Globus pallidus (tissue), 1 donor: ENCODE data around the gene RFNG.

ENCODE experiments used
- DNase-seq: peaks from one replicate; pipeline ENCODE4 v3.0.0-alpha.2; 2015; ENCODE audit warnings: low spot score

Gene RFNG

DNA sequence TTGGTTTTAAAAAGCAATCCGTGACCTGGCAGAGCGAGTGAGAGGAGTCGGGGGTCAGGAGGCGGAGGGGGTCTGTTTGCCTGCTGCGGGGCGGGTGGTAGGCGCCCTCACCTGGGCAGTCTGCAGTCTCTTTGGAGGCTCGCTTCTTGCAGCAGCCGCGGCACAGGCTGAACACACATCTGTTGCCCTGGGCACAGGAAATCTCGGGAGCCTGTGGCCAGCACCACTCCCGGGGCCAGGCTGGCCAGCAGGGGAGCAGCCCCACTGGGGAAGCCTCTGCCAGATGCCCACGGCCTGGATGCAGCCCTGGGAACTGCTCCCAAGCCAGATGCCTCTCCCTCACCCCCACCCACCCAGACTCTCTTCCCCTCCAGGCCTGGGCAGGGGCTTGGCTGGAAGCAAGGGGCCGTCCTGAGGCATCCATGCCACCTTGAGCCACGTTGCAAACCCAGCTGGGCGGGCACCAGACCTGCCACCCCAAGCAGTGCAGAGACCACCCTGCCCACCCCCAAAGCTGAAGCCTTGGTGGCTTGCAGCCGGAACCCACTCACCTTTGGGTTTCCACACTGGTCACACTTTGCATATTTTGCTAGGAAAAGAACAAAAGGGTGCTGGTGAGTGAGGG, 6.7 kb upstream of the RFNG start:
- DNase-seq = no peak

DNA sequence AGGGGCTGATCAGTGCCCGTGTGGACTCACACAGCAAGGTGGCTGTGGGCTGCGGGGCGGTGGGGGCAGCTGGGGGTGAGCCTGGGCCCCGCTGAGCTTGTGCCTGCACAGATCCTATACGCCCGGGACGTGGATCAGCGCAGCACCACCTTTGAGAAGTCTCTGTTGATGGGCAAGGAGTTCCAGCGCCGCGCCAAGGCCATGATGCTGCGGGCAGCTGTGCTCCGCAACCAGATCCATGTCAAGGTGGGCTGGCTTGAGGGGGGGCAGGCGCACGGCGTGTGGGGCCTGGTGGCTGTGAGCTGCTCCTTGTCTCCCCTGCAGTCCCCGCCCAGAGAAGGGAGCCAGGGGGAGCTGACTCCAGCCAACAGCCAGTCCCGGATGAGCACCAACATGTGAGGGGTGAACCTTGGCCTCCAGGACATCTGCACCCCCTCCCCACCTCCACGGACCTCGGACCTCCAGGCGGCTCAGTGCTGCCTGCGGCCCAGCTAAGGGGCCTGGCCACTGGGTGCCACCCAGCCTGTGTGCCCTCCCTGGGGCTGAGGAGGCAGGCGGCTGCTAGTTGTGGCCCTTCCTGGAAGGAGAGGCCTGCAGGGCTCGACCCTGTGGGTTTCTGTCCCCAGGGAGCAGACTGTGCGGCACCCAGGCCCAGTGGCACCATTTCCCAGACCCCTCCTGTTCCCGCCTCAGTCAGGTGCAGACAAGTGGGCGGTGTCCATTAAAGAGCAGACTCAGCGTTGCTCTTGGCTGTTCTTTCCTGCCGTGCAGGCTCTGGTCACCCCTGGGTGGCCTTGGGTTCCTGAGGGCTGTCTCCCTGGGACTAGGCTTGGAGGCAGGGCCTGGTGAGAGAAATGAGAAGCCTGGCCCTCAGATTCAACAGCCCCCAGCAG, 5.4 kb upstream of the RFNG start:
- no peak for DNase-seq

DNA sequence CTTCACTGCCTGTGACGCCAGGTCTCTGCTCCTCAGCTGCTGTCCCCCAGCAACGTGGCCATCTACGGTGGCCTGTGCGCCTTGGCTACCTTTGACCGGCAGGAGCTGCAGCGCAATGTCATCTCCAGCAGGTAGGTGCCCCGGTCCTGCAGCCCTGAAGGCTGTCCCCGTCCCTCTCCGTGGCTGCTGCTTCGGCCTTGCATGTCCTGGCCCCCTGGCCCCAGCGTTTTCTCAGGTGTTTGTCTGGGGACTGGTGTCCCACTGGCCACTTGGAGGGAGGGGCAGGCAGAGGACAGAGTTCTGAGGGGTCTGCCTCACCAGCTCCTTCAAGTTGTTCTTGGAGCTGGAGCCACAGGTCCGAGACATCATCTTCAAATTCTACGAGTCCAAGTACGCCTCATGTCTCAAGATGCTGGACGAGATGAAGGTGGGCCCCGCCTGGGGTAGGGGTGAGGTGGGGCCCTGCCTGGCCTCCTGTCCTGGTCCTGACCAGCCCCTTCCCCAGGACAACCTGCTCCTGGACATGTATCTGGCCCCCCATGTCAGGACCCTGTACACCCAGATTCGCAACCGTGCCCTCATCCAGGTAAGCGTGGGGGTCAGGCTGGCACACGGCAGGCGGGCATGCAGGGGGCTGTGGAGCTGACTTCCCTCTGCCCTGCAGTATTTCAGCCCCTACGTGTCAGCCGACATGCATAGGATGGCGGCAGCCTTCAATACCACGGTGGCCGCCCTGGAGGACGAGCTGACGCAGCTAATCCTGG, 4.5 kb upstream of the RFNG start:
- no peak for DNase-seq

DNA sequence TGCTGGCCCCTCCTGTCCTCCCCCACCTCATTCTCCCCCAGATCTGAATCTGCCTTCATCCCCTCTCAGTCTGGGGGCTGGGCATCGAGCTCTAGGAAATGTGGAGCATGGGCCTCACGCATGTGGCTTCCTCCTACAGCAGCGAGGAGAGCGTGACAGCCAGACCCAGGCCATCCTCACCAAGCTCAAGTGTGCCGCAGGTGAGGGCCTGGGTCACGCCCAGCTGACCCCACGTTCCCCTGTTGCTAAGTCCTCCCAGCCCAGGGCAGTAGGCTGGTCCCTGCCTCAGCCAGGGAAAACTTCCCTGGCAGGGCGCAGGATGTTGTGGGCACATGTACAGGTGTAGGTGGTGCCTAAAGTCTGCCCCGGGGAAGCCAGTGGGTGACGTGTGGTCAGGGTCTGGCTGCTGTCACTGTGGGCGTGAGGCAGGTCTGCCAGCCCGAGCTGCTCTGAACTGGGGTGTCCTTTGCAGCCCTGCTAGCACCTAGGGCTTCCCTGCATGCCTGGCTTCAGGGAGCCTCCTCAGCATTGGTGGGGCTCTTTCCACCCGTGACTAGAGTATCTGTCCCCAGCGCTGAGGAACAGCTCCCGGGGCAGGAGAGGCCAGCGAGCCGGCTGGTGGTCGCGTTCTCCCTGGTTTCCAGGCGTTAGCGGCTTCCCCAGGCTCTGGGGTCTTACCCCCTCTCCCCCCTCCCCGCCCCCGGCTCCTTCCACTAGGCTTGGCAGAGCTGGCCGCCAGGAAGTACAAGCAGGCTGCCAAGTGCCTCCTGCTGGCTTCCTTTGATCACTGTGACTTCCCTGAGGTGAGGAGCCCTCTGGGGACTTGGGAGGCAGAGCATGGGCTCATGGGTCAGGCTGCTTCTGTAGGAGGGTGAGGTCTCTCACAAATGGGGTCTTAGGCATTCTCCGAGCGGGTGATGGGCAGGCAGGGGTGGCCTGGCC, 3.7 kb upstream of the RFNG start:
- DNase-seq = no peak

DNA sequence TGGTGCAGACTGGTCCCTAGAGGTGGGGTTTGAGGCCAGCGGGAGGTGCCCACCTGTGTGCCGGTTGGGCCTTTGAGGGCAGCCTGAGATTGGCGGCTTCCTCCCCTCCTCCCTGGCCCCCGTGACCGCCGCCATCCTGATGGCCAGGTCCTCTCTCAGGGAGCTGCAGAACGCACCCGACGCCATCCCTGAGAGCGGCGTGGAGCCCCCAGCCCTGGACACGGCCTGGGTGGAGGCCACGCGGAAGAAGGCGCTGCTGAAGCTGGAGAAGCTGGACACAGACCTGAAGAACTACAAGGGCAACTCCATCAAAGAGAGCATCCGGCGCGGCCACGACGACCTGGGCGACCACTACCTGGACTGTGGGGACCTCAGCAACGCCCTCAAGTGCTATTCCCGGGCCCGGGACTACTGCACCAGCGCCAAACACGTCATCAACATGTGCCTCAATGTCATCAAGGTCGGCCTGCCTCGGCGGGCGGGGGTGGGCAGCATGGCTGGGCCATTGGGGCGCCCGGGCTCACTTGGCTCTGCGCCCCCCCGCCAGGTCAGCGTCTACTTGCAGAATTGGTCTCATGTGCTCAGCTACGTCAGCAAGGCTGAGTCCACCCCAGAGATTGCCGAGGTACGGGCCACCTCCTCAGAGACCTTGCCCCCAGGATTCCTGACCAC, 2.9 kb upstream of the RFNG start:
- DNase-seq = no peak

- DNase-seq = no peak
Measured at GRCh38 chr17:82053556-82054263, 2.1 kb upstream of the RFNG start.

DNA sequence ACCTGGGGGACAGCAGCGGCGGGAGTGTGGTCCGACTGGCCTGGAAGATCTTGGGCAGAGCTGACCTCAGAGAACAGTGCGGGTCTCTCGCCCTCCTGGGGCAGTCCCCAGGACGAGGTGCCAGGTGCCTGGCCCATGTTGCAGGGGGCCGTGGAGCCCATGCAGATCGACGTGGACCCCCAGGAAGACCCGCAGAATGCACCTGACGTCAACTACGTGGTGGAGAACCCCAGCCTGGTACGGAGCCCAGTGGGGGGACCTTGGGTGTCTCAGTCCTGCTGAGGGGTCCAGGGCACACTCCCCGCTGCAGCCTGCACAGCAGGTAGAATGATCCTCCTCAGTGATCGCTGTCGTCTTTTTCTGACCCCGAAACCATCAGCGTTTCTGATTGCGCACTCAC, 1.5 kb upstream of the RFNG start:
- no peak for DNase-seq

GRCh38 chr17:82052638-82053059, 1.0 kb upstream of the RFNG start:
- no peak for DNase-seq

DNA sequence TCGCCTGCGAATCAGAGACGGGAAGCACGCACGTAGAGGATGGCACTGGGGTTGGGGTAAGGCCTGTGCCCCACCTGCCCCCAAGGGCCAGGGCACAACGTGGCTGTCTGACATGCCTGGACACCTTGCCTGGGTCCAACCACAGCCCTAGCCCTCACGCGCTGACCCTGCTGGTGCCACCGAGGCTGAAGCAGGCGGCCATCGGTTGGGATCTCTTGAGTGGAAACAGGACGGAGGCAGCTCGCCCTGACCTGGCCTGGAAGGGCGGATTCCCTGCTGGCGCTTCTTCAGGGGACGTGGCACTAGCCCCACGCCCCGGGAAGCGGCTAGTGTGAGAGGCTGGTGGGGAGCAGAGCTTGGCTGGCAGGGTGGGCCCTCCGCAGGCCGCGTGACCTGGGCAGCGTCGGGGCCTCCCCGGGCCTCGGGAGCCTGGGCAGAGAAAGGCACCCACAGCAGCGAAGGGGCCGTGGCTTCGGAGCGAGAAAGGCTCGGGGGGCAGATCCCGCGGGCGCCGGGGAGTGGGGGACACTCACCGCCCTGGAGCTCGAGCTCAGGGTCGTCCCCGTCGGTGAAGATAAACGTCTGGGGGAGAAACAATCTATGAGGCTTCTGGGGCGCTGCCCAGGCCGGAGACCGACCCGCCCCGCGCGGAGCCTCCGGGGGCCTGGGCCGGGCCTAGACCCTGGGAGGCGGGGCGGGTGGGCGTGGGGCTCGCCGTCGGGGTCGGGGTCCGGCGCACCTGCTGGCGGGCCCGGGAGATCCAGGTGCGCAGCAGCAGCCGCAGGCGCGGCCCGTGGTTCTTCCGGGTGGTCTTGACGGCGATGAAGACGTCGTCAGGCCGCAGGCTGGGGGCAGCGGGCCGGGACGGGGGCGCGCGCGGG, 610 bp downstream of the RFNG start:
- no peak for DNase-seq

GRCh38 chr17:82050152-82050760, 1.4 kb downstream of the RFNG start:
- no peak for DNase-seq

DNA sequence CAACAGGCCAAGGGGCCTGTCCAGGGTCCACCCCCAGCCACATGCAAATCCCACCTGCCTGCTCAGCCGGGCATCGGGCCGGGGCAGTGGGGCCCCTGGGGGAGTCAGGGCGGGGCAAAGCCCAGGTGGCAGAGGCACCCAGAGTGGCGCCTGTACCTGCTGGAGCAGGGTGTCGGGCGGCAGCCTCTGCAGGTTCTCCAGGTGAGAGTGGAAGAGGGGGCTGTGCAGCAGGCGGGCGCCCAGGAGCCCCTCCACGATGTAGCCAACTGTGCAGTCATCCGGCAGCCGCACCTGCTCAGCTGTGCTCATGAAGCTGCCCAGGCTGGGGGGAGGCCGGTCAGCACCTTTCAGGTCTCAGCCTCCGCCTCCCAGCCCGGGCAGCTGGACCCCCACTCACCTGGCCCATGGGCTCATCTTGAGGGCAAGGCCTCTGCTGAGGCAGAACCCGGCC, 2.1 kb downstream of the RFNG start:
- DNase-seq = no peak

DNA sequence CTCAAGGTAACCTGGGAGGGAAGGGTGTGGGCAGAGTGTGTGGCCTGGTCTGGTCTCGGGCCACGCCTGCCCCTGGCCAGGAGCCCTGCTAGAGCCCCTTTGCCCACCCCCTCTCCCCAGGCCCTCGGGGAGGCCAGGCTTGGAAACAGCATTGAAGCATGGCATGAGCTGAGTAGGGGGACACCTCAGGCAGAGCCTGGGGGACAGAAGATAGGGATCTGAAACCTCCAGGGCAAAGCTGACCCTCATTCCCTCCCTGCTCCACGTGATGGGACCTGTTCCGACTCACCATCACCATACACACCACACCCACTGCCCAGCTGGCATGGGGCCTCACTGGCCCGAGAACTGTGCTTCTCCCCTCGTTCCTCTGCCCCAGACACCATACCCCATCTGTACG, 2.5 kb downstream of the RFNG start:
- DNase-seq = no peak

DNA sequence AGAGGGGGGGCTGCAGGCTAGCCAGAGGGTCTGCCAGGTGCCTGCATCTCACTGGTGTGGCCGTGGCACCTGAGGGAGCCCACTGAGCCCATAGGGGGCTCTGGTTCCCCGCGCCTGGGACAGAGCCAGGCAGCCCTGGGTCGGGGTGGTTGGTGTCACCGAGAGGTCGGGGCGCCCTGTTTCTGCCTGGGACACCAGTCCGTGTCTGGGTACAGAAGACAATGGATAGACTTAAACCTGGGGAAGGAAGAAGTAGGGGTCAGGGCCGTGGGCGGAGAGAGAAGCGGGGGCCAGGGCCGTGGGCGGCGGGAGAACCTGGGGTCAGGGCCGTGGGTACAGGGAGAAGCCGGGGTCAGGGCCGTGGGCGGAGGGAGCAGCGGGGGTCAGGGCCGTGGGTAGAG, 3.0 kb downstream of the RFNG start:
- DNase-seq = no peak

DNA sequence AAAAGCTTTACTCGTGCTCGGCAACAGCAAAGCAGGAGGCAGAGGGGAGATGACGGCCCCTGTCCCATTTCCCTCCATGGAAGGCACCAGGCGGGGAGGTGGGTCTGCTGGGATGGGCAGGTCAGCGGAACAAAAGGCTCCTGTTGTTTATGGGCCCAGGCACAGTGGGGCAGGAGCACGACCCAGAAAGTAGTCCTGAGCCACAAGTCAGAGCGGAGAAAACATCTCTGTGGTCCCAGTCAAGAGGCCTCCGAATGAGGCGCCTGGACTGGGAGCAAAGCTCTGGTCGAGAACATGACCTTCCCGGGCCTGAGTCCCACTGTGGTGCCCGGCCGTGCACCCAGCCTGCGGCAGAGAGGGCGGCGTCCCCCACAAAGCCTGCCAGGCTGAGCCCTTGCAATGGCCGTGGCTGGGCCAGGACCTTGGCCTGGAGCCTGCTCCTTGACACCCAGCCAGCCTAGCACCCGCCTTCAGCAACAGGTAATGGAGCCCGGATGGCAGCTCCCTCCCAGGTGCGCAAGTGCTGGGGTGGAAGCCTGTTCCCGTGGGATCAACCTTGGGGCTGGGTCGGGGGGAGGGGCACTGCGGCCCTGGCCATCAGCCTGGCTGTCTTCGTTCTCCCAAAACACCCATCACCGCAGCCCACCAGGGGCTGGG, 3.6 kb downstream of the RFNG start:
- no peak for DNase-seq

- no peak for DNase-seq
Measured at GRCh38 chr17:82047379-82047778, 4.2 kb downstream of the RFNG start.

DNA sequence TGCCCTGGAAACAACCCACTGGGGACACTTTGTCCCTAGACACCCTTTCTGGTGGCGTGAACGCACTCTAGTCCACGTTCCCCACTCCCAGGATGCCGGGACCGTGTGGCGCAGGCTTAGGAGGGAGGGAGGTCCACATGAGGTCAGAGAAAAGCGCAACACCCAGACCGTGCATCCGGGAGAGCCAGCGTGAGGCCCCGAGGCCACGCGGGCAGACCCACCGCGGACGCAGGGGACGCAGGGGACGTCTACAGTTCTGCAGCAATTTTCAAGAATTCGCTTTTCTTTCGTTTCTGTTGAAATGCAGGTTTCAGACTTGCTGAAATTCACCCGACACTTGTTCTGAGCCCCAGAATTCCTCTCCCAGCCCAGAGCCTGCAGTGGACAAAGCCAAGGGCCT, 4.7 kb downstream of the RFNG start:
- no peak for DNase-seq

DNA sequence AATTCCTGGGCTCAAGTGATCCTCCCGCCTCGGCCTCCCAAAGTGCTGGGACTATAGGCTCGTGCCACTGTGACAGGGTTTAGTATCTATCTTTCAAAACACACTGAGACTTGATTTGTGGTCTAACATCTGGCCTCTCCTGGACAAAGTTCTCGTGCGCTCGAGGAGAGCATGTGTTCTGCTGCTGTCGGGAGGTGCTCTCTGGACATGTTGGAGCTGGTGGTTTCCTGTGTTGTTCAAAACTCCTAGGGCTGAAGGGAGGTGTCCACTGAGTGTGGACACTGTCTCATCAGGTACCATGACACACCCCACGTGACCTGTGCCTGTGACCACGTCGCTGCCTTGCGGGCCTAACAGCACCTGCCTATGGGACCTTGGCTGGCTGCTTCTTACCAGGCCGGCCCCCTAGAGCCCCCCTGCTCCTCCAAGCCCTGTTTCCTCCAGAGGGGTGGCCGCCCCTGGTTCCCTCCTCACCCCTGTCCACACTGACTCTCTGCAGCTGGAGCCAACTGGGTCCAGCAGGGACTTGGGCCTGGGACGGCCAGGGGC, 5.6 kb downstream of the RFNG start:
- DNase-seq = no peak

- no peak for DNase-seq
Measured at GRCh38 chr17:82043507-82043906, 8.1 kb downstream of the RFNG start.
